Stimulated activated CD4-positive, alpha-beta T cell treated with anti-CD3 and anti-CD28 coated beads, Interleukin-1b, Interleukin-23, amount 100 ng/mL, for 48 hours (primary cell): Measurements from ENCODE around the gene SLC16A6.
"Not testable (repeated sequence)": the region's sequence is repeated elsewhere in the genome, so short reads cannot be mapped to it uniquely, and the experiment has no call there.

Experiments
- DNase-seq: peaks from one replicate; pipeline ENCODE4 v3.0.0-alpha.2; 2020

SLC16A6 gene

GRCh38 chr17:68289473-68289872 lies 1.5 kb downstream of the SLC16A6 start:
- no peak for DNase-seq

GRCh38 chr17:68288804-68289203 lies 2.1 kb downstream of the SLC16A6 start:
- no peak for DNase-seq

DNA sequence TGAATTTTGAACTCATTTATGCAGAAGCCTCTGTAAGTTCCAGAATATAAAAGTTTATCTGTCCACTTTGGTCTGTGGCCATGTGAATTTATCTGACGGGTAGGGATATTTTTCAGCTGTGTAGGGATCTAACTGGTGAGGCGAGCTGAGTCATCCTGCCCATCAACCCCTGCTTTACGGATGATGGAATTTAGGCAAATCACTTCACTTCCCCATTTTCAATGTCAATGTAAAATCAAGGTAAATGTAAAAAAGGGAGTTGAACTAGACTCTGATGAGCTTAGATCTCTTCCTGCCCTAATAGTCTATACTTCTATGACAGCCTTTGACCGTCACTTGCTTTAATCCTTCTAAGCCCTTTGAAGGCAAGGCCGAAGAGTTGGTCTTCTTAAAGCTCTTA lies 2.6 kb downstream of the SLC16A6 start:
- no peak for DNase-seq

DNA sequence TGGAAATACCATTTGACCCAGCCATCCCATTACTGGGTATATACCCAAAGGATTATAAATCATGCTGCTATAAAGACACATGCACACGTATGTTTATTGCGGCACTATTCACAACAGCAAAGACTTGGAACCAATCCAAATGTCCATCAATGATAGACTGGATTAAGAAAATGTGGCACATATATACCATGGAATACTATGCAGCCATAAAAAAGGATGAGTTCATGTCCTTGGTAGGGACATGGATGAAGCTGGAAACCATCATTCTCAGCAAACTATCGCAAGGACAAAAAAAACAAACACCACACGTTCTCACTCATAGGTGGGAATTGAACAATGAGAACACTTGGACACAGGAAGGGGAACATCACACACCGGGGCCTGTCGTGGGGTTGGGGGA lies 9.0 kb downstream of the SLC16A6 start:
- not testable (repeated sequence) for DNase-seq

GRCh38 chr17:68277807-68278206 lies 13.1 kb downstream of the SLC16A6 start:
- DNase-seq: no peak

GRCh38 chr17:68276339-68276738 lies 14.6 kb downstream of the SLC16A6 start:
- not testable (repeated sequence) for DNase-seq

GRCh38 chr17:68273722-68274121 lies 17.2 kb downstream of the SLC16A6 start:
- no peak for DNase-seq

DNA sequence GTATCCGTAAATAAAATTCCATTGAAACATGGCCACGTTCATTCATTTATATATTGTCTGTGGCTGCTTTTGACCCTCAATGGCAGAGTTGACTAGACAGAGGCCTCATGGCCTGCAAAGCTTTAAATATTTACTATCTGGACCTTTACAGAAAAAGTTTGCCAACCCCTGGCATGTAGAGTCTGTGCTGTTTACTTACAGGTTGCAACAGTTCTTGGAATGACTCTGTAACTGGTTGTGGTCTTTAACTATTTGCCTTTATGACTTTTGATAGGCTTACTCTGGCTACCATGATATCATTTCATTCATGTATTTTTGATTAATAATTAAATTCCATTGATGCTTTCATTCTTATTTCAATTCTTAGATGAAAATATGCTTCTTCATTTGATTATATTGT lies 25.1 kb downstream of the SLC16A6 start:
- DNase-seq: not testable (repeated sequence)

DNA sequence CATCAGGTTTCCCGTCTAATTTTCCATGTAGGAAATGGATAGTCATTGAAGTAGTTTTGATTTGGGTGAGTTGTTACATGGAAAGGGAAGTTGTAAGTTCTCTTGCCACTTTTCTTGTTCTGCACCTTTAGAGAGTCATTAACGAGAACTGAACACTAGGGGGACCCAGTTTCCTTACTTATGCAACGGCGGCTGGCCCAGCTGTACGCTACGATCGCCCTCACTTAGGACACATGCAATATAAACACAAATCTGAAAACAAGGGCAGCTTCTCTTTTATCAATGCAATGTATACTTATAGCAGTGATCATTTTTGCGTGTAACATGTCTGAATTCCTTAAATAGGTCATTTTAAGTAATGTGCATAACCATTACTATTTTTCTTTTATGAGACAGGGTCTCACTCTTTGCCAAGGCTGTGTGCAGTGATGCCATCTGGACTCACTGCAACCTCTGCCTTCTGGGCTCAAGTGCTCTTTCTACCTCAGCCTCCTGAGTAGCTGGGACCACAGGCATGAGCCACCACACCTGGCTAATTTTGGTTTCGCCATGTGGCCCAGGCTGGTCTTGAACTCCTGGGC lies 27.7 kb downstream of the SLC16A6 start:
- not testable (repeated sequence) for DNase-seq

DNA sequence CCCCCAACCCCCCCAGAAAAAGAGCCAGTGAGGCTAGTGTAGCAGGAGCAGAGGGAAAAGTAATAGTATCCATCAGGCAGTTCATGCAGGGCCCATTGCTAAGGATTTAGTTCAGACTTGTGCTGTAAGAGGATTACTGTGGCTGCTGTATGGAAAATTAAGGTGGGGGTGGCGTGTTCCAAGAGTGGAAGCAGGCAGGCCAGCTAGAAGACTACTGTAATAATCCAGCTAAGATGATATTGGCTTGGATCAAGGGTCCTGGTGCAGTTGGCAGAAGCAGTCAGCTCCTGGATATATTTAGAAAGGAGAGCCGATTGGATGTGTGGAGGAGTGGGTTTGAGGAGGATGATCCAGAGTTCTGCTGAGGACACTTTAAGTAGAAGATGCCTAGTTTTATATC lies 28.5 kb downstream of the SLC16A6 start:
- DNase-seq: not testable (repeated sequence)

DNA sequence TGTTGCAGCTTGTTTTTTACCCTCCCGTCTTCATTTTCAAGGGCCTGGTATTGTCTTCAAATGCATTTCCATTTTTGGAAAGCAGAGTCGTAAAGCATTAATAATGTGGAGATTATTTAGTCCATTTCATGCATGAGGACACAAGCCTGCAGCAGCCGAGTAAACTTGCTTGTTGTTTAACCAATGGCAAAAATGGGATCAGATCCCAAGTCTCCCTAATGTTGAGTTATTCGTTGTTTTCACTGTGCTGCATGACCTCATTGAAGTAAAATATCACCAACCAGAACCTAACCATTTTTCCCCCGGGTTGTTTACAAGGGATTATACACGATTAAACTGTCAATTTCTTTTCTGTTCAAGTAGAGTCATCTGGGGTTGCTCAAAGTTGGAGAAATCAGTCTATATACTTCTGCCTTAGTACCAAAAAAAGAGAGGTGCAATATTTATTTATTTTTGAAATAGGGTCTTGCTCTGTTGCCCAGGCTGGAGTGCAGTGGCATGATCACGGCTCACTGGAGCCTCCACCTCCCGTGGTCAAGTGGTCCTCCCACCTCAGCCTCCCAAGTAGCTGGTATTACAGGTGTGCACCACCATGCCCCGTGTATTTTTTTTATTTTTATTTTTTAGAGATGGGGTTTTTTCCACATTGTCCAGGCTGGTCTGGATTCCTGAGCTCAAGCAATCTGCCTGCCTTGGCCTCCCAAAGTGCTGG lies 30.7 kb downstream of the SLC16A6 start:
- DNase-seq: no peak

DNA sequence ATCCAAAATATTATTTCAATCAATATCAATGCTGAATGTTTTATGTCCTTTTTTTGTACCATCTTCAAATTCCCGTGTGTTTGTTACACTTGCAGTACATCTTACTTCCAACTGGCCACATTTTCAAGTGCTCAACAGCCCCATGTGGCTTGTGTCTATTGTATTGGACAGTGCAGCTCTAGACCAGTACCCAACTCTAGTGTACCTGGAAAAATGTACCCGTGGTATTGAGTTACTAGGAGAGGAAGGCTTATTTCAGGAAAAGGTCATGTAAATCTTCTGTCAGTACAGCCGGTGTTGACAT lies 31.3 kb downstream of the SLC16A6 start:
- not testable (repeated sequence) for DNase-seq

DNA sequence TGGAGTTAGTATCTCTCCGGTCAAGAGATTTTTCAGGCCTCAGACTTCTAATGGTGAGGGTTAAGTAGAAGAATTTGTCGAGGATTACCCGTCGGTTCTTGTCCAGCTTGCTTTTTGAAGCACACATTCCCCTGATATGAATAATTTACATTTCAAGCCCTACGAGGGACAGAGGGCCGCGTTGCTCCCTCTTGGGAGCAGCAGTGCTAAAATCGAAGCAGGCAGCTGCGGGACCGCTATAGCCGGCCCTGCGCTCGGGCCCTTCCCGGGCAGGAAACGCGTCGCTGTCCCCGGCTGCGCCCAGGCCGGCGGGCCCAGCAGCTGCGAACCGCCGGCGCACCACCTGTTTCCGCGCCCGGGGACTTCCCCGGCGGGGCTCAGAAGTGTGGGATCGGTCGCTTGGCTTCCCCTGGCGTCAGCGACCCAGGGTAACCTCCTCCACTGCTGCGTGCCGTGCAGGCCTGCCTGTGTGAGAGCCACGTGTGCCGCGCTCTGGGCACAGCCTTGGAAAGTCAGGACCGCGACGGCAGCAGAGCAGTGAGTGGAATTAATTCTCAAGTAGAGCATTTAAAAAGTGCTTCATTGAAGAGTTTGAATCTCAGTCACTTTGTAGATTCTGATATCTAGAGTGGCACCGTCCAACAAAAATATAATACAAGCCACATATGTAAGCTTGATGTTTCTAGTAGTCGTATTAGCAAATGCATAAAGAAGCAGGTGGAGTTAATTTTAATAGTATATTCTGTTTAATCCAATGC lies 31.9 kb downstream of the SLC16A6 start:
- DNase-seq: peak; percentile 83

DNA sequence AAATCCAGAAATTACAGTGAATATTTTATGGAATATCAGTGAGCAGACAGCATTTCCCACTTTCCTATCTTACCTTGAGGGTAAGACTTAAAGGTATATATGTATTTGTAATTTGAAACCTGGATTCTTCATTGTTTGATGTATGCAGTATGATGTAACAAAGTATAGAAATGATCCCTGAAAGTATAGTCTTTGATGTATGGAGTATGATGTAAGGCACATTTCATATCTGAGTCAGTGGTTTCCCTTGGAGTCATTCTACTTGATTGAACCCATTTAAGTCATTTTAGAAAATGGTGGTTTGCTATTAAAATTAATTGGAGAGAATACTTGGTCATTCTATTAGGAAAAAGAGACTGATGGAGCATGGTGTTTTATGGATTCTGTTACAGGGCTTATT lies 33.0 kb downstream of the SLC16A6 start:
- DNase-seq: no peak

- DNase-seq: not testable (repeated sequence)
These were observed 34.2 kb downstream of the SLC16A6 start for GRCh38 chr17:68256701-68257100.

GRCh38 chr17:68255731-68256538 lies 35.0 kb downstream of the SLC16A6 start:
- no peak for DNase-seq

DNA sequence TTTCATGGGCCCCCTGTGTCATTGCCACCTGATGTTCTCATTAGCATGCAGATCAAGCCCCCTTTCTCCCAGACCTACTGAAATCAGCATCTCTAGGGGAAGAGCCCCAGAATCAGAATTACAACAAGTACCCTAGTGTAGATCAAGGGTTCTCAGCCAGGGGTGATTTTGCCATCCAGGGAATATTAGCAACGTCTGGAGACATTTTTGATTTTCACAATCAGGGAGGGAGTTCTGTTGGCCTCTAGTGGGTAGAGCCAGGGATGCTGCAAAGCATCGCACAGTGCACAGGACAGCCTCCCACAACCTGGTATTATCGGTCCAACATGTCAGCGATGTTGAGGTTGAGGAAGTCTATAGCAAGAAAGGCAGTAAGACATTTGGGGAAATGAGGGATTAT lies 35.8 kb downstream of the SLC16A6 start:
- no peak for DNase-seq

- not testable (repeated sequence) for DNase-seq
These were observed 37.5 kb downstream of the SLC16A6 start for GRCh38 chr17:68253426-68253825.

GRCh38 chr17:68249354-68249765 lies 41.6 kb downstream of the SLC16A6 start:
- no peak for DNase-seq

- DNase-seq: no peak
These were observed 42.0 kb downstream of the SLC16A6 start for GRCh38 chr17:68248891-68249290.

- no peak for DNase-seq
These were observed 42.6 kb downstream of the SLC16A6 start for GRCh38 chr17:68248199-68248825.

- DNase-seq: peak; percentile 95
These were observed 43.3 kb downstream of the SLC16A6 start, which contains the start of gene AMZ2 for GRCh38 chr17:68247445-68248198. Gene AMZ2, plus strand, starts transcription at chr17:68248043. Its CDS starts 2,145 bp downstream, at chr17:68250188.
